GM12891 (cell line): Measurements from ENCODE around the gene TGFB2.

ENCODE experiments used
- DNase-seq: peaks from one replicate; pipeline ENCODE4 v3.0.0; 2011; ENCODE audit warnings: low spot score; ENCODE audit not compliant: insufficient read length
- FAIRE-seq: peaks from 2 replicates; lab custom pipeline; 2011; peaks lifted over from hg19 to GRCh38; lab: Jason Lieb, UNC
- PAX5 ChIP-seq: IDR thresholded peaks from 2 replicates; pipeline ENCODE4 v1.6.1; 2011; ENCODE audit warnings: low read length, moderate library complexity, mild to moderate bottlenecking; ENCODE audit not compliant: insufficient read depth, severe bottlenecking
- POLR2A ChIP-seq: IDR thresholded peaks from 2 replicates; pipeline ENCODE4 v1.6.1; 2011; ENCODE audit warnings: low read depth, low read length, control low read depth
- POLR2AphosphoS5 ChIP-seq: IDR thresholded peaks from 2 replicates; pipeline ENCODE4 v1.6.1; 2011; ENCODE audit warnings: low read depth, low read length, control low read depth
- POU2F2 ChIP-seq: IDR thresholded peaks from 2 replicates; pipeline ENCODE4 v1.6.1; 2011; ENCODE audit warnings: low read depth, mild to moderate bottlenecking, control low read depth, low read length, moderate library complexity
- SPI1 ChIP-seq: IDR thresholded peaks from 2 replicates; pipeline ENCODE4 v1.6.1; 2011; ENCODE audit warnings: low read depth, low read length, control low read depth
- TAF1 ChIP-seq: IDR thresholded peaks from 2 replicates; pipeline ENCODE4 v1.6.1; 2011; ENCODE audit warnings: low read depth, low read length, control low read depth

Gene TGFB2

GRCh38 chr1:218475699-218476098, 130.6 kb downstream of the TGFB2 start:
- DNase-seq, result no peak
- TF ChIP-seq POLR2A, result no peak
- TF ChIP-seq TAF1, result no peak
- no peak for TF ChIP-seq POLR2AphosphoS5
- TF ChIP-seq PAX5, result no peak
- no peak for FAIRE-seq

- no peak for DNase-seq
- FAIRE-seq, result no peak
- TF ChIP-seq PAX5, result no peak
- no peak for TF ChIP-seq POLR2A
- no peak for TF ChIP-seq TAF1
- no peak for TF ChIP-seq SPI1
- TF ChIP-seq POLR2AphosphoS5, result no peak
- no peak for TF ChIP-seq POU2F2
These were observed 131.2 kb downstream of the TGFB2 start for GRCh38 chr1:218476385-218476784.

- FAIRE-seq, result no peak
These were observed 133.2 kb downstream of the TGFB2 start for GRCh38 chr1:218478336-218478735.

GRCh38 chr1:218479436-218480115, 134.4 kb downstream of the TGFB2 start:
- DNase-seq, result no peak
- no peak for FAIRE-seq
- TF ChIP-seq POLR2AphosphoS5 (no peak), TAF1 (no peak), PAX5 (no peak), SPI1 (no peak)

More at GRCh38 chr1:218478336-218478735, 133.2 kb downstream of the TGFB2 start:
- TF ChIP-seq POLR2AphosphoS5 (no peak), POLR2A (no peak), SPI1 (no peak), TAF1 (no peak), POU2F2 (no peak), PAX5 (no peak)
- DNase-seq, result no peak

- no peak for TF ChIP-seq PAX5
- no peak for TF ChIP-seq SPI1
- TF ChIP-seq TAF1, result no peak
- TF ChIP-seq POU2F2, result no peak
- TF ChIP-seq POLR2A, result no peak
- no peak for TF ChIP-seq POLR2AphosphoS5
- DNase-seq, result no peak
- FAIRE-seq, result no peak
These were observed 135.0 kb downstream of the TGFB2 start for GRCh38 chr1:218480137-218480536.

- TF ChIP-seq SPI1 (no peak), POU2F2 (no peak), PAX5 (no peak), TAF1 (no peak), POLR2AphosphoS5 (no peak), POLR2A (no peak)
- FAIRE-seq, result no peak
- DNase-seq, result no peak
These were observed 135.5 kb downstream of the TGFB2 start for GRCh38 chr1:218480588-218481099.

- DNase-seq, result no peak
- FAIRE-seq, result no peak
- TF ChIP-seq POLR2A (no peak), SPI1 (no peak), POU2F2 (no peak), PAX5 (no peak), POLR2AphosphoS5 (no peak)
These were observed 136.1 kb downstream of the TGFB2 start for GRCh38 chr1:218481116-218481775.

GRCh38 chr1:218482683-218483082, 137.5 kb downstream of the TGFB2 start:
- no peak for FAIRE-seq
- TF ChIP-seq PAX5 (no peak), SPI1 (no peak), TAF1 (no peak), POLR2A (no peak), POU2F2 (no peak), POLR2AphosphoS5 (no peak)
- DNase-seq, result no peak

GRCh38 chr1:218485241-218485928, 140.2 kb downstream of the TGFB2 start:
- no peak for FAIRE-seq
- DNase-seq, result no peak
- TF ChIP-seq SPI1, result no peak
- TF ChIP-seq TAF1, result no peak
- TF ChIP-seq POLR2A, result no peak
- no peak for TF ChIP-seq POU2F2
- TF ChIP-seq POLR2AphosphoS5, result no peak
- no peak for TF ChIP-seq PAX5
